Esophagus muscularis mucosa (tissue), 4 donors: Measurements from ENCODE around the gene HK3. TPM values are rescaled to one million over a fixed set of nuclear protein-coding genes. Genes with fewer than 3 reads are reported as not detected.
A peak's percentile ranks its signal among the peaks of the same experiment; 100 is the strongest.

Experiments used
- DNase-seq: peaks from one replicate; pipeline ENCODE4 v3.0.0-alpha.2; 2017; ENCODE audit errors: extremely low spot score
- H3K27ac ChIP-seq, 4 donors: fragments of 200-600 bp; sonication (generic); replicated peaks in 1 of 4; 1 replicate in 3 of 4; 2 replicates in 1 of 4; pipeline ENCODE4 v1.5.1; 2016 to 2019; ENCODE audit warnings: mild to moderate bottlenecking in 1 of 4
- H3K27me3 ChIP-seq, 4 donors: fragments of 200-600 bp; sonication (generic); one replicate each; pipeline versions ENCODE4 v1.5.1 to v1.6.0; 2016 to 2019
- H3K36me3 ChIP-seq, 4 donors: fragments of 200-600 bp; sonication (generic); one replicate each; pipeline ENCODE4 v1.5.1; 2016 to 2019
- H3K4me1 ChIP-seq, 4 donors: fragments of 200-600 bp; sonication (generic); one replicate each; pipeline ENCODE4 v1.5.1; 2016 to 2019
- H3K4me3 ChIP-seq, 4 donors: fragments of 200-600 bp; sonication (generic); 1 replicate in 2 of 4; 2 replicates in 2 of 4; pipeline ENCODE4 v1.5.1; 2016 to 2019; ENCODE audit warnings: mild to moderate bottlenecking in 4 of 4, moderate library complexity in 1 of 4
- H3K9me3 ChIP-seq, 4 donors: fragments of 200-600 bp; sonication (generic); 1 replicate in 3 of 4; 2 replicates in 1 of 4; pipeline ENCODE4 v1.5.1; 2016 to 2019
- EP300 ChIP-seq: sonication (generic); formaldehyde crosslinking; IDR thresholded peaks from one replicate; pipeline ENCODE4 v1.6.1; 2017; ENCODE audit warnings: antibody characterized with exemption
- POLR2A ChIP-seq: fragments of 450-650 bp; IDR thresholded peaks from one replicate; pipeline ENCODE4 v1.6.1; 2017; ENCODE audit warnings: antibody characterized with exemption, moderate library complexity, mild to moderate bottlenecking, low read depth
- POLR2AphosphoS5 ChIP-seq, 2 donors: sonication (generic); formaldehyde crosslinking; IDR thresholded peaks; one replicate each; pipeline ENCODE4 v1.6.1; 2017; ENCODE audit warnings: antibody characterized with exemption in 2 of 2
- WGBS: methylation state at CpG from one replicate; pipeline ENCODE4 v1.1.5; 2018; 5-methylcytosine and 5-hydroxymethylcytosine counted together
- intact Hi-C: fragments of 100-400 bp; cut with DNase I; formaldehyde crosslinking; loops from one replicate; pipeline ENCODE4 v1.15.1; 2023
- total RNA-seq, 4 donors: library from RNA; depleted of rRNA; stranded (reverse); fragments of >200 nt; gene quantifications; one replicate each; pipeline versions ENCODE4 v1.1.0 to v1.2.1, GENCODE V29; 2016
- TF ChIP-seq, protein P1 (sequence below), 3 experiments: fragments of 200-600 bp in 2 of 3; fragments of 450-650 bp in 1 of 3; sonication (generic) in 2 of 3; IDR thresholded peaks; one replicate each; pipeline ENCODE4 v1.5.1; 2017 to 2019; ENCODE audit warnings: antibody characterized with exemption in 3 of 3, mild to moderate bottlenecking in 2 of 3, moderate library complexity in 1 of 3

Gene HK3
- total RNA-seq, 4 donors from 2014 or later: 3.8 to 11.6 (median 6.9) TPM

DNA sequence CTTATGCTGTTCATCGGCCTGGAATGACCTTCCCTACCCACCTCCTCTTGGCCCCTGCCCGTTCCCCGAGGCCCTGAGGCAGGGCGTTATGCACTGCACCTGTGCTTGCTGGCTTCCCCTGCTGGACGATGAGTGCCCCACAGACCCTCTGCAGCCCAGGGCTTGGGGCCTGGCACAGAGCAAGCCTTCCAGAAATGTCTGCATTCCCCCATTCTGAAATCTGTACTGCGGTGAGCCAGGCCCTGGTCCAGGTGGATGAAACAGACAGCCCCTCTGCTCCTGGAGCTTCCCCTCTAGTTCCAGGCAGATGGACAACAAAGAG is 53.8 kb downstream of the HK3 start:
- 56% methylated on average over 6 of the region's 6 CpGs for WGBS
- no peak overlapping the region for H3K4me3 ChIP-seq

GRCh38 chr5:176844706-176845391 is 54.3 kb downstream of the HK3 start:
- Histone ChIP-seq H3K4me3 (no peak overlapping the region), H3K27ac (no peak overlapping the region), H3K9me3 (no peaks in the 10 kb centered on the region), H3K36me3 (no peaks in the 10 kb centered on the region), H3K27me3 (peaks cover 0 to 96% (median 5%) of the 10 kb centered on the region in 4 donors), H3K4me1 (peaks cover 0 to 4% (median 2%) of the 10 kb centered on the region in 4 donors)
- DNase-seq: no peak
- intact Hi-C loops: no loop called here
- WGBS: 59% methylated on average over 21 of the region's 21 CpGs
- TF ChIP-seq, protein P1, sequence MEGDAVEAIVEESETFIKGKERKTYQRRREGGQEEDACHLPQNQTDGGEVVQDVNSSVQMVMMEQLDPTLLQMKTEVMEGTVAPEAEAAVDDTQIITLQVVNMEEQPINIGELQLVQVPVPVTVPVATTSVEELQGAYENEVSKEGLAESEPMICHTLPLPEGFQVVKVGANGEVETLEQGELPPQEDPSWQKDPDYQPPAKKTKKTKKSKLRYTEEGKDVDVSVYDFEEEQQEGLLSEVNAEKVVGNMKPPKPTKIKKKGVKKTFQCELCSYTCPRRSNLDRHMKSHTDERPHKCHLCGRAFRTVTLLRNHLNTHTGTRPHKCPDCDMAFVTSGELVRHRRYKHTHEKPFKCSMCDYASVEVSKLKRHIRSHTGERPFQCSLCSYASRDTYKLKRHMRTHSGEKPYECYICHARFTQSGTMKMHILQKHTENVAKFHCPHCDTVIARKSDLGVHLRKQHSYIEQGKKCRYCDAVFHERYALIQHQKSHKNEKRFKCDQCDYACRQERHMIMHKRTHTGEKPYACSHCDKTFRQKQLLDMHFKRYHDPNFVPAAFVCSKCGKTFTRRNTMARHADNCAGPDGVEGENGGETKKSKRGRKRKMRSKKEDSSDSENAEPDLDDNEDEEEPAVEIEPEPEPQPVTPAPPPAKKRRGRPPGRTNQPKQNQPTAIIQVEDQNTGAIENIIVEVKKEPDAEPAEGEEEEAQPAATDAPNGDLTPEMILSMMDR (IDR thresholded peaks at IDR 0.05): no peak
- TF ChIP-seq POLR2A (no peak), EP300 (no peak)

More for the DNA sequence above, 53.8 kb downstream of the HK3 start:
- intact Hi-C loops: no loop called here
- Histone ChIP-seq H3K9me3 (no peaks in the 10 kb centered on the region), H3K27ac (no peak overlapping the region), H3K27me3 (peaks cover 0 to 98% (median 6%) of the 10 kb centered on the region in 4 donors), H3K36me3 (no peaks in the 10 kb centered on the region), H3K4me1 (peaks cover 0 to 4% (median 2%) of the 10 kb centered on the region in 4 donors)
- no peak for TF ChIP-seq EP300
- TF ChIP-seq, protein P1 (IDR thresholded peaks at IDR 0.05): no peak
- TF ChIP-seq POLR2AphosphoS5 (IDR thresholded peaks at IDR 0.05): no peak
- TF ChIP-seq POLR2A: no peak
- DNase-seq: no peak

DNA sequence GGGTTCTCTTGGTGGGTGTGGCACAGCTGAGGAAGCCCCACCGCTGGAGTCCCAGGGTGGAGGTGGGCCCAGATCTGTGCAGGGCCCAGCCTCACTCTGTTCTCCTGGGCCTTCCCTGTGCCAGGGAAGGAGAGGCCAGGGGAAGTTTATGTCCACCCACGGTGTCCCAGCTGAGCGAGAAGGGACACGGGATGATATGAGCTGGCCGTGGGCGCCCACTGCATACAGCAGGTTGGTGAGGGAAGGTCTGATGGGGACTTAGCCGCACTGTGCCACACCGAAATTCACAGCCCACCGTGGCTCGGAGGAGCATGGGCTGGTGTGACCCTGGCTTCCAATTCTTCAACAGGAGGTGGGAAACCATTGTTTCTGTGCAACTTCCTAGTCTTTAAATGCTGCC is 54.9 kb downstream of the HK3 start:
- no peaks in the 10 kb centered on the region for H3K36me3 ChIP-seq
- H3K4me1 ChIP-seq: peaks cover 0 to 4% (median 2%) of the 10 kb centered on the region in 4 donors
- H3K27ac ChIP-seq: no peak overlapping the region
- no peak for DNase-seq
- H3K27me3 ChIP-seq: peaks cover 0 to 90% (median 5%) of the 10 kb centered on the region in 4 donors
- WGBS: 84% methylated on average over 10 of the region's 10 CpGs
- H3K9me3 ChIP-seq: no peaks in the 10 kb centered on the region
- intact Hi-C loops: no loop called here
- TF ChIP-seq POLR2A (no peak), EP300 (no peak), POLR2AphosphoS5 (IDR thresholded peaks at IDR 0.05) (no peak)
- TF ChIP-seq, protein P1 (IDR thresholded peaks at IDR 0.05): no peak
- no peak overlapping the region for H3K4me3 ChIP-seq

DNA sequence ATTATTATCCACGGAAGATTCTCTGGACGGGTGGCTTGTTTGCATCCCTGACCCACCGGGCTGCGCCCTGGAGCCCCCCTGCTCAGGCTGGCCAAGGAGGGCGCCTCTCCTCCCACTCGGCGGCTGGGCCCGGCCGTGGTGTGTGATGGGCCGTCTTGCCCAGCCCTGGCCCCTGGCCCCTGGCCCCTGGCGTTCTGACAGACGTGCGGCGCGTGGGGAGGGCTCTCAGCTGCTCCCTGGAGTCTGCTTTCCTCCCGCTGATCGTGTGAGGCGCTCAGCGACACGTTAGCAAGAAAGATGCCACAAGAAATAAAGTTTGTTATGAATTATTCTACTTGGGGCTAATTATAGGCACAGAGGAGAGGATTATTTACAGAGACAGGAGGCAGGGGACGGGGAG is 55.5 kb downstream of the HK3 start:
- intact Hi-C loops: no loop called here
- no peaks in the 10 kb centered on the region for H3K9me3 ChIP-seq
- WGBS: 29% methylated on average over 20 of the region's 21 CpGs
- no peak overlapping the region for H3K4me3 ChIP-seq
- peaks cover 0 to 84% (median 4%) of the 10 kb centered on the region in 4 donors for H3K27me3 ChIP-seq
- no peak overlapping the region for H3K27ac ChIP-seq
- peaks cover 0 to 4% (median 2%) of the 10 kb centered on the region in 4 donors for H3K4me1 ChIP-seq
- no peaks in the 10 kb centered on the region for H3K36me3 ChIP-seq
- DNase-seq: no peak
- TF ChIP-seq EP300 (no peak), POLR2AphosphoS5 (IDR thresholded peaks at IDR 0.05) (no peak), POLR2A (no peak)
- TF ChIP-seq, protein P1 (IDR thresholded peaks at IDR 0.05): no peak

DNA sequence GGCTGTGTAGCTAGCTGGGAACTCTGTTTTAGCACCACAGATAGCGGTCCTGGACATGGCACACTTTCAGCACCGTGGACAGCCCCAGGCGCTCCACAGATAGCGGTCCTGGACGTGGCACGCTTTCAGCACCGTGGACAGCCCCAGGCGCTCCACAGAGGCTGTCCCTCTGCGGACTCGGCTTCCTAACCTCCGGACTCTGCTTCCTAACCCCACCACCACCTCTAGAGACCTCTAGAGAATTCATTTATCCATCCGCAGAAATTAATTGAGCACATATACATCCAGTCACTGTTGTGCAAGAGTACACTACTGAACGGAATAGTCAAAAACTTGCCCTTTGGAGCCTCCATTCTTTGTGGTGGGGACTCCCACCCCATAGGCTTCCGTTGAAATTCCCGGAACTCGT is 61.4 kb downstream of the HK3 start:
- Histone ChIP-seq H3K27ac (no peak overlapping the region), H3K9me3 (no peaks in the 10 kb centered on the region), H3K4me3 (no peak overlapping the region), H3K4me1 (no peaks in the 10 kb centered on the region), H3K27me3 (peaks cover 0 to 54% (median 0%) of the 10 kb centered on the region in 4 donors), H3K36me3 (no peaks in the 10 kb centered on the region)
- intact Hi-C loops: no loop called here
- DNase-seq: no peak
- WGBS: 21% methylated on average over 16 of the region's 16 CpGs
- TF ChIP-seq POLR2AphosphoS5 (IDR thresholded peaks at IDR 0.05) (peak; percentile 57 to 69), EP300 (no peak)
